K562 (cell line): Measurements from ENCODE around the gene SYMPK. TPM values are rescaled to one million over a fixed set of nuclear protein-coding genes. Genes with fewer than 3 reads are reported as not detected.

Experiments
- ADNP ChIP-seq: fragments of 200-800 bp; sonication (Bioruptor generic); IDR thresholded peaks from 2 replicates; pipeline ENCODE4 v1.6.1; 2016; ENCODE audit warnings: missing genetic modification characterization, missing compliant biosample characterization
- CBX3 ChIP-seq, 2 experiments: IDR thresholded peaks; 1 replicate in 1 of 2; 2 replicates in 1 of 2; pipeline ENCODE4 v1.6.1; 2012; ENCODE audit warnings: inconsistent platforms in 2 of 2, low read length in 2 of 2, borderline replicate concordance in 1 of 2, control low read depth in 1 of 2
- GATA2 ChIP-seq: sonication (generic); formaldehyde crosslinking; IDR thresholded peaks from 2 replicates; pipeline ENCODE4 v1.4.0; 2020; ENCODE audit warnings: mild to moderate bottlenecking, missing genetic modification reagents
- GMEB1 ChIP-seq: fragments of 250-450 bp; sonication (Bioruptor Pico); IDR thresholded peaks from 2 replicates; pipeline ENCODE4 v1.4.0; 2020; ENCODE audit warnings: mild to moderate bottlenecking
- HNRNPUL1 ChIP-seq: fragments of 200-400 bp; formaldehyde crosslinking; IDR thresholded peaks from 2 replicates; pipeline ENCODE4 v1.6.1; 2017; ENCODE audit warnings: low read length
- JUN ChIP-seq, 2 experiments: sonication (generic) in 1 of 2; formaldehyde crosslinking in 1 of 2; IDR thresholded peaks; 2 replicates each; pipeline versions ENCODE4 v1.6.1 to v1.8.0; 2012 to 2022; ENCODE audit warnings: borderline replicate concordance in 2 of 2, mild to moderate bottlenecking in 2 of 2, improper control_type of control experiment in 1 of 2, low read depth in 1 of 2, low read length in 1 of 2, missing genetic modification reagents in 1 of 2
- MAFG ChIP-seq: fragments of 450-650 bp; conservative IDR thresholded peaks from 2 replicates; pipeline ENCODE4 v1.6.1; 2016; ENCODE audit warnings: missing genetic modification characterization, missing compliant biosample characterization
- NFE2 ChIP-seq: IDR thresholded peaks from 2 replicates; pipeline ENCODE4 v1.6.1; 2014; ENCODE audit warnings: antibody characterized with exemption, low read depth
- NKRF ChIP-seq: fragments of 450-650 bp; IDR thresholded peaks from 2 replicates; pipeline ENCODE4 v1.6.1; 2016; ENCODE audit warnings: borderline replicate concordance
- TAL1 ChIP-seq: fragments of 450-650 bp; IDR thresholded peaks from 2 replicates; pipeline ENCODE4 v1.6.1; 2016; ENCODE audit warnings: mild to moderate bottlenecking
- ZBTB9 ChIP-seq: fragments of 450-650 bp; formaldehyde crosslinking; IDR thresholded peaks from 2 replicates; pipeline ENCODE4 v1.4.0; 2020; ENCODE audit warnings: mild to moderate bottlenecking, moderate library complexity
- ZC3H8 ChIP-seq: fragments of 450-650 bp; IDR thresholded peaks from 2 replicates; pipeline ENCODE4 v1.6.1; 2017
- ZFP30 ChIP-seq: fragments of 250-450 bp; sonication (Bioruptor Pico); IDR thresholded peaks from 2 replicates; pipeline ENCODE4 v1.8.0; 2022; ENCODE audit warnings: moderate library complexity, mild to moderate bottlenecking, inconsistent platforms, borderline replicate concordance
- ZKSCAN8 ChIP-seq: fragments of 200-800 bp; sonication (Bioruptor generic); IDR thresholded peaks from 2 replicates; pipeline ENCODE4 v1.6.1; 2016; ENCODE audit warnings: missing genetic modification characterization, missing compliant biosample characterization
- ZNF316 ChIP-seq: fragments of 450-650 bp; IDR thresholded peaks from 2 replicates; pipeline ENCODE4 v1.6.1; 2016
- ZNF449 ChIP-seq: fragments of 250-450 bp; sonication (Bioruptor Pico); IDR thresholded peaks from 2 replicates; pipeline ENCODE4 v1.8.0; 2022; ENCODE audit warnings: moderate library complexity, mild to moderate bottlenecking, inconsistent platforms
- ZNF561 ChIP-seq: fragments of 450-650 bp; formaldehyde crosslinking; conservative IDR thresholded peaks from 2 replicates; pipeline ENCODE4 v1.4.0; 2020; ENCODE audit warnings: mild to moderate bottlenecking, moderate library complexity
- ZNF592 ChIP-seq: fragments of 450-650 bp; IDR thresholded peaks from 2 replicates; pipeline ENCODE4 v1.6.1; 2017; ENCODE audit warnings: antibody characterized with exemption, mild to moderate bottlenecking
- polyA plus RNA-seq, 8 experiments: library from polyadenylated mRNA; depleted of rRNA in 4 of 8; stranded (reverse) in 5 of 8; unstranded in 3 of 8; fragments of >200 nt; fragmentation: Nextera tagmentation in 2 of 8; fragmentation: Illumina TruSeq in 1 of 8; extraction: Ambion mirVana in 2 of 8; extraction: Trizol in 1 of 8; gene quantifications; 2 replicates each; pipeline versions ENCODE4 v1.2.1 to v1.2.3, GENCODE V29; 2011 to 2014; ENCODE audit warnings: inconsistent platforms in 1 of 8, missing spikeins in 1 of 8
- total RNA-seq, 7 experiments: library from RNA; depleted of rRNA in 6 of 7; stranded (reverse); fragments of >200 nt in 6 of 7; fragmentation: Illumina TruSeq in 2 of 7; extraction: Trizol in 2 of 7; gene quantifications; 2 replicates each; pipeline versions ENCODE4 v1.2.1 to v1.2.3, GENCODE V29; 2011 to 2021; ENCODE audit warnings: low replicate concordance in 1 of 7

The SYMPK gene
- total and polyA plus RNA-seq, 9 of the 15 experiments (the other 6 are each of a cell fraction or from before 2014, with no cell fraction given) = 0.73 to 95.5 (median 58.4) TPM

GRCh38 chr19:45809643-45810159 lies 53.2 kb downstream of the SYMPK start (continued):
- peak; percentile 44; the same call in 1 of the 2 replicates for TF ChIP-seq ADNP (tag)
- peak; percentile 49; the same call in 1 of the 2 replicates for TF ChIP-seq JUN (IDR thresholded peaks at IDR 0.05; ENCODE audit: borderline replicate concordance, low read depth, low read length)
- no peak for TF ChIP-seq JUN (CRISPR knock-in tag; IDR thresholded peaks at IDR 0.05; ENCODE audit: borderline replicate concordance)
- no peak for TF ChIP-seq GATA2
- peak in 1 of 2 experiments; percentile 44; a peak in 1 of 3 replicates for TF ChIP-seq CBX3 (IDR thresholded peaks at IDR 0.05; ENCODE audit: borderline replicate concordance in 1 of 2, low read length in 2 of 2)
- TF ChIP-seq TAL1 = no peak
- no peak for TF ChIP-seq ZNF561
- no peak for TF ChIP-seq ZKSCAN8 (CRISPR knock-in tag)
- TF ChIP-seq GMEB1 (CRISPR knock-in tag) = no peak
- TF ChIP-seq HNRNPUL1 = no peak
- peak; percentile 93 for TF ChIP-seq ZNF592
- no peak for TF ChIP-seq ZC3H8
- TF ChIP-seq MAFG (tag) = peak; percentile 100
- TF ChIP-seq ZFP30 = no peak
- TF ChIP-seq ZNF316 = peak; percentile 100
- no peak for TF ChIP-seq NKRF
- peak; percentile 97 for TF ChIP-seq NFE2
- no peak for TF ChIP-seq ZNF449 (CRISPR knock-in tag)
- TF ChIP-seq ZBTB9 (CRISPR knock-in tag) = no peak
